Measurements from ENCODE around the gene ARFIP2. TPM values are rescaled to one million over a fixed set of nuclear protein-coding genes. Genes with fewer than 3 reads are reported as not detected.

The ARFIP2 gene
- total and polyA plus RNA-seq, 2 of the 8 experiments (the other 6 are each of a cell fraction or from before 2014, with no cell fraction given), result 48.3 to 48.7 TPM

DNA sequence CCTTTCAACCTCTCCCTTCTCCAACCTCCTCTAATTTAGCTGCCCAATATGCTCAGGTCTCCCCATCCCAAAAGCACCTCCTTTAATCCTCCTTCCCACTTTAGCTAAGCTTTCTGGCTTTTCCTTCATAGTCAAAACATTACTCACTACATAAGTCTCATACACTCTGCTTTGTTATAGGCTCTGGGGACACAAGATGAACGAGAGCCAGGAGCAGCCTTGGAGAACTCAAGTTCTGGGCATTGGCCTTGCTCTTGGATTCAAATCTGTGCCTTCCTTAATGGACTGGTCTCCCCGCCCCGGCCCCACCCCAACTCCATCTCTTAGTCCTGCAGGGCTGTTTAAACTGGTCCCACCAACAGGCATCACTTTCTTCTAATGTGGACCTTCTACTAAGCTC lies 28.9 kb downstream of the ARFIP2 start:
- Histone ChIP-seq H3K27me3 (replicated peaks in 1 of 4; ENCODE audit: control insufficient read depth in 3 of 4, extremely low read depth in 1 of 4, insufficient read depth in 3 of 4, low read length in 3 of 4) (no peaks in the 10 kb centered on the region), H2AK5ac (ENCODE audit: low read depth, low read length) (no peak overlapping the region), H3K4me3 (ENCODE audit: extremely low read depth in 1 of 4, insufficient read depth in 2 of 4, low read depth in 3 of 4, low read length in 4 of 4) (no peak overlapping the region), H3K4me1 (replicated peaks in 1 of 4; ENCODE audit: control insufficient read depth in 3 of 4, insufficient read depth in 4 of 4, low read length in 3 of 4) (no peaks in the 10 kb centered on the region), H2BK20ac (ENCODE audit: low read length) (no peak overlapping the region), H3K14ac (ENCODE audit: insufficient read length) (no peak overlapping the region), H3K9me3 (ENCODE audit: insufficient read depth in 2 of 2, low read depth in 1 of 2, low read length in 1 of 2) (no peaks in the 10 kb centered on the region), H4K91ac (replicated peaks; ENCODE audit: insufficient read length, low read length) (no peak overlapping the region), H3K23me2 (ENCODE audit: low read depth, low read length) (no peaks in the 10 kb centered on the region), H2BK120ac (replicated peaks; ENCODE audit: low read depth, low read length) (no peak overlapping the region), H3K56ac (replicated peaks; ENCODE audit: insufficient read length, low read depth, low read length) (no peak overlapping the region), H4K8ac (ENCODE audit: extremely low read depth, insufficient read depth, low read length) (no peak overlapping the region), H4K5ac (ENCODE audit: insufficient read length, low read depth, low read length) (no peak overlapping the region), H3K9ac (replicated peaks in 1 of 4; ENCODE audit: extremely low read depth in 1 of 4, low read depth in 3 of 4, low read length in 3 of 4) (no peak overlapping the region), H3K4ac (replicated peaks; ENCODE audit: insufficient read length, low read depth, low read length) (no peak overlapping the region), H3K23ac (ENCODE audit: insufficient read length) (no peak overlapping the region), H3K36me3 (ENCODE audit: control insufficient read depth in 2 of 4, insufficient read depth in 4 of 4, low read length in 3 of 4) (peaks cover 0 to 12% (median 6%) of the 10 kb centered on the region in 4 experiments; a peak in 3 of 8 replicates), H2BK12ac (ENCODE audit: low read depth, low read length) (no peak overlapping the region), H2AFZ (ENCODE audit: low read length) (no peak overlapping the region), H3K18ac (ENCODE audit: extremely low read depth, low read length) (no peak overlapping the region), H3K79me1 (ENCODE audit: low read depth, low read length) (no peaks in the 10 kb centered on the region), H3K79me2 (ENCODE audit: control insufficient read depth in 1 of 2, insufficient read depth in 2 of 2, low read length in 2 of 2) (no peaks in the 10 kb centered on the region), H4K20me1 (replicated peaks in 1 of 2; ENCODE audit: control insufficient read depth in 1 of 2, insufficient read depth in 2 of 2, low read length in 2 of 2) (no peaks in the 10 kb centered on the region), H2BK15ac (ENCODE audit: low read length) (no peak overlapping the region), H2BK5ac (ENCODE audit: low read depth, low read length) (no peak overlapping the region), H3K27ac (ENCODE audit: low read depth, low read length) (no peak overlapping the region), H3K4me2 (ENCODE audit: insufficient read depth in 1 of 2, low read depth in 2 of 2, low read length in 2 of 2) (no peak overlapping the region)
- WGBS, 2 experiments (ENCODE audit: extremely low coverage in 1 of 2, insufficient coverage in 1 of 2, insufficient read length in 1 of 2, insufficient replicate concordance in 2 of 2, low coverage in 1 of 2, low lambda C conversion rate in 2 of 2, missing lambda C conversion rate in 1 of 2), result 90% methylated on average over 3 of the region's 3 CpGs; no CpG with 5 or more reads in 1 of the 2 experiments
- POLR2A ChIA-PET (ENCODE audit: partially characterized antibody), result interaction anchor here (0.9 to 1.3 kb wide), 3 partner anchors 8 to 18 kb away, joined by 3 to 4 read pairs (median 3); no protein-coding TSS in a partner anchor
- FAIRE-seq (no peak), DNase-seq (ENCODE audit: low read depth in 1 of 2, low spot score in 2 of 2) (no peak)
- CTCF ChIA-PET (ENCODE audit: partially characterized antibody), result interaction anchor here (0.6 to 11.0 kb wide), 8 partner anchors 10 to 89 kb away, joined by 3 to 179 read pairs (median 4); partner anchors contain the start of gene HPX
- TF ChIP-seq MAX (IDR thresholded peaks at IDR 0.05) (no peak), E2F6 (IDR thresholded peaks at IDR 0.05) (no peak), SAP30 (IDR thresholded peaks at IDR 0.05; ENCODE audit: insufficient read depth, insufficient replicate concordance, low read length) (no peak), MAFK (IDR thresholded peaks at IDR 0.05; ENCODE audit: low read depth, low read length) (no peak), NANOG (IDR thresholded peaks at IDR 0.05; ENCODE audit: insufficient read depth, low read depth, low read length, poor library complexity, severe bottlenecking) (no peak), SUZ12 (IDR thresholded peaks at IDR 0.05; ENCODE audit: low read length) (no peak), RBBP5 (IDR thresholded peaks at IDR 0.05; ENCODE audit: borderline replicate concordance, low read depth, low read length) (no peak), ZNF274 (IDR thresholded peaks at IDR 0.05; ENCODE audit: borderline replicate concordance, extremely low read depth, low read length) (no peak), CHD1 (IDR thresholded peaks at IDR 0.05; ENCODE audit: low read depth, low read length) (no peak)
- TF ChIP-seq, protein P1, sequence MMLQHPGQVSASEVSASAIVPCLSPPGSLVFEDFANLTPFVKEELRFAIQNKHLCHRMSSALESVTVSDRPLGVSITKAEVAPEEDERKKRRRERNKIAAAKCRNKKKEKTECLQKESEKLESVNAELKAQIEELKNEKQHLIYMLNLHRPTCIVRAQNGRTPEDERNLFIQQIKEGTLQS (IDR thresholded peaks at IDR 0.05; ENCODE audit: insufficient read depth, low read depth, low read length), result no peak
